Measurements from ENCODE around the gene AP2A2. TPM values are rescaled to one million over a fixed set of nuclear protein-coding genes. Genes with fewer than 3 reads are reported as not detected.
A peak's percentile ranks its signal among the peaks of the same experiment; 100 is the strongest.

Gene AP2A2
- total RNA-seq (85.9 TPM), polyA plus RNA-seq (10 to 100 TPM in 1 of 4 donors, 1 to 10 TPM in 3; 6.2 to 10.2 (median 7.0) TPM)

DNA sequence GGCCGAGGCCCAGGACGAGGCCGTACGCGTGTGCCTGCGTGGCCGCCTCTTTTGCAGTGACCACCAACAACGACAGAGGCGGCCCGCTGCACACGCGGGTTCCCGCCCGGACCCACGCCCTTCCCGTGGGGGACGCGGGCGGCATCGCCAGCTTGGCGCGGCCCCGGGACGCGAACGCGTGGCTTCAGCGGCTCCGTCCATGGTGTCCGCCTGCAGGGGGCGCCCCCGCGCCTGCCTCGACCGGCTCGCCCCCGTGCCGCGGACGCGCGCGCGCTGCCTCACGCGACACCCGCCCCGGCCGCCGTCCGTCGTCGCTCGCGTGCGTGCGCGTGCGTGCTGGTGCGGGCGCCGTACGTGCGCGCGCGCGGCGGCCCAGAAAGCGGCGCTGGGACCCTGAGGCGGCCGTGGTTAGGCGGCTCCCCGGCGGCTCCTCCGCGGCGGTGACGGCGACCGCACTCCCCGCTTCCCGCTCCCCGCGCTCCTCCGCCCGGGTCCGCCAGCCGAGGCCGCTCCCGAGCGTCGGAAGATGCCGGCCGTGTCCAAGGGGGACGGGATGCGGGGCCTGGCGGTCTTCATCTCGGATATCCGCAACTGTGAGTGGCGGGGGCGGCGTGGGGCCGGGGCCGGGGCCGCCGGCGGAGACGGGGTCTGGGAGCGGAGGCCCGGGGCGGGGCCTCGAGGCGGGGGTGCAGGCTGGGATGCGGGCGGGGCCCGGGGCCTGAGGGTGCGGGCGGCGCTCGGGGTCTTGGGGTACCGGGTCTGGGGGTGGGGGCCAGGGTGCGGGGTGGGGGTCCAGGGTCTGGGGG lies at the start of gene AP2A2:
TSS of gene AP2A2 (plus strand) at position 375 of the 806 bp plus-strand sequence. CDS start at position 527, 152 bp downstream.
- Histone ChIP-seq H3K36me3 (ENCODE audit: control insufficient read depth, insufficient read depth, low read length) (no peaks in the 10 kb centered on the region), H3K27ac (ENCODE audit: insufficient read depth, low read length, poor library complexity, severe bottlenecking) (peak within 1 kb of the TSS; percentile 73), H3K4me1 (ENCODE audit: control insufficient read depth, insufficient read depth, low read length, poor library complexity, severe bottlenecking) (peaks cover 38% of the 10 kb centered on the region), H3K4me3 (ENCODE audit: low read depth, low read length) (peak within 1 kb of the TSS; percentile 76), H3K27me3 (ENCODE audit: control insufficient read depth, insufficient read depth, low read length) (no peaks in the 10 kb centered on the region), H3K9me3 (ENCODE audit: control insufficient read depth in 2 of 2, low read length in 2 of 2) (no peaks in the 10 kb centered on the region)
- ATAC-seq (ENCODE audit: low read depth in 2 of 2) (peak; percentile 84 to 87), DNase-seq (peak; percentile 81 to 93 (median 92))
- peak within 1 kb of the TSS; percentile 84 to 95 (median 88) for H3K4me3 Mint-ChIP-seq
- peaks cover 4% of the 10 kb centered on the region for H3K27me3 Mint-ChIP-seq
- no peaks in the 10 kb centered on the region for H3K36me3 Mint-ChIP-seq
- H3K9me3 Mint-ChIP-seq = no peaks in the 10 kb centered on the region
- H3K4me1 Mint-ChIP-seq = peaks cover 16 to 39% (median 24%) of the 10 kb centered on the region in 4 donors
- H3K27ac Mint-ChIP-seq = peak within 1 kb of the TSS; percentile 90 to 93 (median 92)

DNA sequence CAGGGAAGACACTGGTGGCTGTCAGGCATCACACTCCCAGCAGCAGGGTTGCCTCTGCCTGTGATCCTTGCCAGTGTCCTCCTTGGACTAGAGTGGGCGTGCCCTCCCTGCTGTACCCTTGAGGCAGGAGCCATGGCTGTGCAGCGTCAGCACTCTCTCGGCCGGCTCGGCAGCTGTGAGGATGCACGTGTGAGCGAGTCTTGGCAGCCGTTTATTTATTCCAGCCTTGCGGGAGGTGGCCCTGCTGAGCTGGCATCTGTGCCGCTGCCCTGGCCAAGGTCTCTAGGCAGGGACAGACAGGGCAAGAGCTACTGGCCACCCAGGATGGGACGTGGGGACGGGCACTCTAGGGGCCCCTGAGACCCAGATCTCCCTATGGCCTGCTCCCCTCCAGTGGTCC lies 49.1 kb upstream of the AP2A2 start:
- H3K27me3 Mint-ChIP-seq = no peaks in the 10 kb centered on the region
- H3K36me3 ChIP-seq (ENCODE audit: control insufficient read depth, insufficient read depth, low read length) = peaks cover 5% of the 10 kb centered on the region
- H3K36me3 Mint-ChIP-seq = peaks cover 18% of the 10 kb centered on the region
- no peaks in the 10 kb centered on the region for H3K9me3 Mint-ChIP-seq
- no peak overlapping the region for H3K4me3 ChIP-seq (ENCODE audit: low read depth, low read length)
- ATAC-seq (ENCODE audit: low read depth in 2 of 2) = no peak
- H3K4me1 Mint-ChIP-seq = peaks cover 0 to 2% (median under 1%) of the 10 kb centered on the region in 4 donors
- H3K27ac ChIP-seq (ENCODE audit: insufficient read depth, low read length, poor library complexity, severe bottlenecking) = no peak overlapping the region
- no peaks in the 10 kb centered on the region for H3K4me1 ChIP-seq (ENCODE audit: control insufficient read depth, insufficient read depth, low read length, poor library complexity, severe bottlenecking)
- H3K9me3 ChIP-seq (ENCODE audit: control insufficient read depth in 2 of 2, low read length in 2 of 2) = no peaks in the 10 kb centered on the region
- no peak overlapping the region for H3K4me3 Mint-ChIP-seq
- no peaks in the 10 kb centered on the region for H3K27me3 ChIP-seq (ENCODE audit: control insufficient read depth, insufficient read depth, low read length)
- no peak for DNase-seq
- no peak overlapping the region for H3K27ac Mint-ChIP-seq

DNA sequence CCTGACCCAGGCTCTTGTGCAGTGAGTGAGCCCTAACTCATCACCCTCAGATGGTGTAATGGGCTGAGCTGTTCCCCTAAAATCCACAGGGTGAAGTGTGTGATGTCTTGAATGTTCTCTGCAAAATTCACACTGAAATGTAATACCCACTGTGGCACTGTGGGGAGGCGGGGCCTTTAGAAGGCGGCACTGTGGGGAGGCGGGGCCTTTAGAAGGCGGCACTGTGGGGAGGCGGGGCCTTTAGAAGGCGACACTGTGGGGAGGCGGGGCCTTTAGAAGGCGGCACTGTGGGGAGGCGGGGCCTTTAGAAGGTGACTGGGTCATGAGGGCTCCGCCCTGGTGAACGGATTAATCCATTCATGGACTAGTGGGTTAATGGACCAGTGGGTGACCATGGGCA lies 48.1 kb upstream of the AP2A2 start:
- H3K9me3 Mint-ChIP-seq = no peaks in the 10 kb centered on the region
- Histone ChIP-seq H3K4me1 (ENCODE audit: control insufficient read depth, insufficient read depth, low read length, poor library complexity, severe bottlenecking) (no peaks in the 10 kb centered on the region), H3K9me3 (ENCODE audit: control insufficient read depth in 2 of 2, low read length in 2 of 2) (no peaks in the 10 kb centered on the region), H3K36me3 (ENCODE audit: control insufficient read depth, insufficient read depth, low read length) (peaks cover 5% of the 10 kb centered on the region), H3K27me3 (ENCODE audit: control insufficient read depth, insufficient read depth, low read length) (no peaks in the 10 kb centered on the region), H3K27ac (ENCODE audit: insufficient read depth, low read length, poor library complexity, severe bottlenecking) (no peak overlapping the region), H3K4me3 (ENCODE audit: low read depth, low read length) (no peak overlapping the region)
- peak in 1 of 3 donors; percentile 20 for DNase-seq
- no peak overlapping the region for H3K27ac Mint-ChIP-seq
- H3K27me3 Mint-ChIP-seq = no peaks in the 10 kb centered on the region
- no peak overlapping the region for H3K4me3 Mint-ChIP-seq
- no peak for ATAC-seq (ENCODE audit: low read depth in 2 of 2)
- H3K4me1 Mint-ChIP-seq = peaks cover 0 to 2% (median under 1%) of the 10 kb centered on the region in 4 donors
- peaks cover 24% of the 10 kb centered on the region for H3K36me3 Mint-ChIP-seq

DNA sequence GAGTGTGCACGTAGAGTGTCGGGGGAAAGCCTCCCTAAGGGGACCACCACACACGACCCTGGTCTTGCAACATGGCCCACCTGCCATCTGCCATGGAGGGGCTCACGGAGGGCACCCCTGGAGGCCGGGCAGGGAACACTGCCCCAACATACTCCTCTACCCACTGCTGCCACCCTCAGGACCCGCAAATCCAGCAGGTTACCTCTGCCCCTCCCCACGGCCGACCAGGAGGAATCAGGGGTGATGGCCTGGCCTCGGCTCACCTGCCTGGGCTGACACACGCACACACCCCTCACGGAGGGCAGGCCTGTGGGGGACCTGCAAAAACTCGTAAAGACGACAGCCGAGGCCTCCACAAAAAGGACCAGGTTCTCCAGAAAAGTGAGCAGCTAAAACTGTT lies 45.2 kb upstream of the AP2A2 start:
- H3K4me1 ChIP-seq (ENCODE audit: control insufficient read depth, insufficient read depth, low read length, poor library complexity, severe bottlenecking) = no peaks in the 10 kb centered on the region
- no peak overlapping the region for H3K27ac ChIP-seq (ENCODE audit: insufficient read depth, low read length, poor library complexity, severe bottlenecking)
- DNase-seq = no peak
- peaks cover 0 to under 1% (median 0%) of the 10 kb centered on the region in 7 donors for H3K9me3 Mint-ChIP-seq
- peaks cover 8% of the 10 kb centered on the region for H3K36me3 ChIP-seq (ENCODE audit: control insufficient read depth, insufficient read depth, low read length)
- no peaks in the 10 kb centered on the region for H3K27me3 ChIP-seq (ENCODE audit: control insufficient read depth, insufficient read depth, low read length)
- H3K4me1 Mint-ChIP-seq = peaks cover 0 to 2% (median 0%) of the 10 kb centered on the region in 4 donors
- no peak overlapping the region for H3K4me3 Mint-ChIP-seq
- ATAC-seq (ENCODE audit: low read depth in 2 of 2) = no peak
- no peak overlapping the region for H3K4me3 ChIP-seq (ENCODE audit: low read depth, low read length)
- H3K27ac Mint-ChIP-seq = no peak overlapping the region
- no peaks in the 10 kb centered on the region for H3K9me3 ChIP-seq (ENCODE audit: control insufficient read depth in 2 of 2, low read length in 2 of 2)
- H3K27me3 Mint-ChIP-seq = no peaks in the 10 kb centered on the region
- H3K36me3 Mint-ChIP-seq = peaks cover 18% of the 10 kb centered on the region

DNA sequence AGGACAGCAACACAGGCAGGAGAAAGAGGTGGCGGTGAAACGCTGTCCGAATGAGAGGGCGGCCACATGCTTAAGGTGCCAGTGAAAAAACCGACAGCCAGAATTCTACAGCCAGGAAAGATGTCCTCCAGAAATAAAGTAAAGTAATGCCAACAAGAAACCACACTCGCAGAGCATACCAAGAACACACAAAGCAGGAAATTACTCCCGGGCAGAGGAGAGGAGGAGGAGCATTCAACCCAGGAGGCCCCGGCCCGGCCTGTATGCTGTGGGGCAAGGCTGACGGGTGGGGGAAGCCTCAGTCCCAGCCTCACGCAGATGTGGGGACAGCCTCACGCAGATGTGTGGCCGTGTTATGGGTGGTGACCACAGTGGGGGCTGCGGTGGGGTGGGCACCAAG lies 43.1 kb upstream of the AP2A2 start:
- Mint-ChIP-seq H3K36me3 (peaks cover 16% of the 10 kb centered on the region), H3K9me3 (peaks cover 0 to 2% (median 0%) of the 10 kb centered on the region in 7 donors), H3K27ac (no peak overlapping the region), H3K4me1 (no peaks in the 10 kb centered on the region), H3K27me3 (no peaks in the 10 kb centered on the region), H3K4me3 (no peak overlapping the region)
- Histone ChIP-seq H3K36me3 (ENCODE audit: control insufficient read depth, insufficient read depth, low read length) (peaks cover 8% of the 10 kb centered on the region), H3K4me1 (ENCODE audit: control insufficient read depth, insufficient read depth, low read length, poor library complexity, severe bottlenecking) (no peaks in the 10 kb centered on the region), H3K27ac (ENCODE audit: insufficient read depth, low read length, poor library complexity, severe bottlenecking) (no peak overlapping the region), H3K4me3 (ENCODE audit: low read depth, low read length) (no peak overlapping the region), H3K27me3 (ENCODE audit: control insufficient read depth, insufficient read depth, low read length) (no peaks in the 10 kb centered on the region), H3K9me3 (ENCODE audit: control insufficient read depth in 2 of 2, low read length in 2 of 2) (no peaks in the 10 kb centered on the region)
- DNase-seq (no peak), ATAC-seq (ENCODE audit: low read depth in 2 of 2) (no peak)

DNA sequence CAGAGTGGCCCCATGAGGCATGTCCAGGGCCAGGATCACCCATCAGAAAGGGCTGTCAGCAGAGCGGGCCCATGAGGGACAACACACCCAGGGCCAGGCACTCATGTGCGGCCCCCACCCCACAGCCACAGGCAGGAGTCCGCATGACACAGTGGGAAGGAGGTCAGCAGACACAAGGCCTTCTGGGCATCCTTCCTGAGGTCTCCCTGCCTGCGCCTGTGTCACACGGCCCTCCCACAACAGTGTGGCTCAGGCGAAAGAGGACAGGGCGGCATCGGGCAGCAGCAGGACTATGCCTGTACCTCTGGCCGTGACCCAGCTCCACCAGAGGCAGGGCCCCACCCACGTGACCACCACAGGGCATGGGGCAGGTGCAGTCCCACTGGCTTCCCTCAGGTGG lies 42.1 kb upstream of the AP2A2 start:
- Histone ChIP-seq H3K27ac (ENCODE audit: insufficient read depth, low read length, poor library complexity, severe bottlenecking) (no peak overlapping the region), H3K27me3 (ENCODE audit: control insufficient read depth, insufficient read depth, low read length) (no peaks in the 10 kb centered on the region), H3K4me3 (ENCODE audit: low read depth, low read length) (no peak overlapping the region), H3K36me3 (ENCODE audit: control insufficient read depth, insufficient read depth, low read length) (peaks cover 8% of the 10 kb centered on the region), H3K4me1 (ENCODE audit: control insufficient read depth, insufficient read depth, low read length, poor library complexity, severe bottlenecking) (no peaks in the 10 kb centered on the region), H3K9me3 (ENCODE audit: control insufficient read depth in 2 of 2, low read length in 2 of 2) (no peaks in the 10 kb centered on the region)
- Mint-ChIP-seq H3K27me3 (no peaks in the 10 kb centered on the region), H3K4me1 (no peaks in the 10 kb centered on the region), H3K27ac (no peak overlapping the region), H3K9me3 (peaks cover 0 to 2% (median 0%) of the 10 kb centered on the region in 7 donors), H3K4me3 (no peak overlapping the region), H3K36me3 (peaks cover 16% of the 10 kb centered on the region)
- ATAC-seq (ENCODE audit: low read depth in 2 of 2) = no peak
- no peak for DNase-seq

DNA sequence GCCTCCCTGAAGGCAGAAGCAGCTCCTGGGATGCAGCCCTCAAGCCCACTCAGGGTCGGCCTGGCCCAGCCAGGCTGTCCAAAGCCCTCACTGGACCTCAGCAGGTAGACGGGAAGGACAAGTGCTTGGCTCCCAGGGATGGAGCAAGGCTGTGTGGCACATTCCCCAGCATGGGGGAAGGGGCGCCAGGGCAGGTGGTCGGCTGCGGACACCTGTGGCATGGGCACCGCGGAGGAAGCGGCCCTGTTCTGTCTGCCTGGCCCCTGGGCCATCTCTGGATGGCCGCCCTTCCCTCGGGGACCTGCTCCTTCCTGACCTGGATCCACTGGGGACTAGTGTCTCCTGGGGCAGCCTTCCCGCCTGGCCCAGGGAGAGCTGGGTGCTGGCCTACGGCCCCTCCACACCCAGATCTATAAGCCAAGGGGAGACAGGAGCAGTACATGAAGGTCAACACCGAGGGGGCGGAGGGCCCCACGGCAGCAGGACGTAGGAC lies 41.0 kb upstream of the AP2A2 start:
- ATAC-seq (ENCODE audit: low read depth in 2 of 2) = no peak
- Mint-ChIP-seq H3K36me3 (peaks cover 16% of the 10 kb centered on the region), H3K4me1 (no peaks in the 10 kb centered on the region), H3K4me3 (no peak overlapping the region), H3K27me3 (no peaks in the 10 kb centered on the region), H3K27ac (no peak overlapping the region), H3K9me3 (peaks cover 0 to 2% (median 0%) of the 10 kb centered on the region in 7 donors)
- peaks cover 8% of the 10 kb centered on the region for H3K36me3 ChIP-seq (ENCODE audit: control insufficient read depth, insufficient read depth, low read length)
- no peaks in the 10 kb centered on the region for H3K27me3 ChIP-seq (ENCODE audit: control insufficient read depth, insufficient read depth, low read length)
- no peak overlapping the region for H3K27ac ChIP-seq (ENCODE audit: insufficient read depth, low read length, poor library complexity, severe bottlenecking)
- no peaks in the 10 kb centered on the region for H3K9me3 ChIP-seq (ENCODE audit: control insufficient read depth in 2 of 2, low read length in 2 of 2)
- no peaks in the 10 kb centered on the region for H3K4me1 ChIP-seq (ENCODE audit: control insufficient read depth, insufficient read depth, low read length, poor library complexity, severe bottlenecking)
- no peak overlapping the region for H3K4me3 ChIP-seq (ENCODE audit: low read depth, low read length)
- DNase-seq = no peak
